ENCODE data around the gene UBASH3A. TPM values are rescaled to one million over a fixed set of nuclear protein-coding genes. Genes with fewer than 3 reads are reported as not detected.

The UBASH3A gene
- total RNA-seq, 3 donors from 2014 or later (not counting 1 experiment from before 2014, with no cell fraction given) = 0.66 to 5.0 (median 2.0) TPM

DNA sequence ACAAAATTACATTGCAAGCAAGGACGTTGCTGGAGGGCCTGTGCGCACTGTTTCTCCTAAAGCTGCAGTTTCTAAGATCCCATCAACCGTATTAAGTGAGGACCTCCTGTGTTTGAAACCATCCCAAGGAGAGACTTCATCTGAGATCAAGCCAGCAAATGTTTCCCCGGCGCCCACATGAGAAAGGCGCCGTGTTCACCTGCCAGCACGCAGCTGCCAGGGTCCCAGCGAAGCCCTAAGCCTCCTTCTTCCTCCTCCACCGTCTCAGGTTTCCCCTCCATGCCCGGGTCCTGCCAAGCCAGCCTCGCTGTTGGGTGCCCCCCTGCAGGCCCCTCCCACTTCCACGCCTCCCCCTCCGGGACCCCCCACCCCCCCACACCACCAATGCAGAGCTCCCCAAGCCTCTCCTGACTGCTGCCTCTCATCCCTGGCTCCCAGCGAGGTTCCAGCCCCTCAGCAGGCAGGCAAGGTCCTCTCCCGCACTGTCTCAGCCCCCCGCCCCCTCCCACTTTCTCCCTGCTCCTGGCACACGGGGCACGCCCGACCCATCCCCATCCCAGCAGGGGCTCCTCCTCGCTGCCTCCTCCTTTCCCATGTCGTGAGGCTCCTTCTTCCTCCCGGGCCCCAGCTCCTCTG lies 28.7 kb upstream of the UBASH3A start:
- no peaks in the 10 kb centered on the region for H3K4me1 ChIP-seq (ENCODE audit: control insufficient read depth, insufficient read depth, low read length)
- ATAC-seq (no peak), DNase-seq (no peak)
- H3K27ac Mint-ChIP-seq = no peak overlapping the region
- H3K27ac ChIP-seq (ENCODE audit: low read length) = no peak overlapping the region
- H3K4me1 Mint-ChIP-seq = peaks cover 0 to 13% of the 10 kb centered on the region in 2 donors
- no peaks in the 10 kb centered on the region for H3K27me3 ChIP-seq (ENCODE audit: control insufficient read depth, insufficient read depth, low read length)
- no peaks in the 10 kb centered on the region for H3K36me3 ChIP-seq (ENCODE audit: control insufficient read depth, insufficient read depth, low read length)
- H3K27me3 Mint-ChIP-seq (ENCODE audit: low read depth in 2 of 2) = peaks cover 42 to 59% of the 10 kb centered on the region in 2 donors
- intact Hi-C loops (cut with micrococcal nuclease) = no loop called here
- WGBS (ENCODE audit: insufficient coverage) = 56% methylated on average over 22 of the region's 23 CpGs
- TF ChIP-seq, protein P1, sequence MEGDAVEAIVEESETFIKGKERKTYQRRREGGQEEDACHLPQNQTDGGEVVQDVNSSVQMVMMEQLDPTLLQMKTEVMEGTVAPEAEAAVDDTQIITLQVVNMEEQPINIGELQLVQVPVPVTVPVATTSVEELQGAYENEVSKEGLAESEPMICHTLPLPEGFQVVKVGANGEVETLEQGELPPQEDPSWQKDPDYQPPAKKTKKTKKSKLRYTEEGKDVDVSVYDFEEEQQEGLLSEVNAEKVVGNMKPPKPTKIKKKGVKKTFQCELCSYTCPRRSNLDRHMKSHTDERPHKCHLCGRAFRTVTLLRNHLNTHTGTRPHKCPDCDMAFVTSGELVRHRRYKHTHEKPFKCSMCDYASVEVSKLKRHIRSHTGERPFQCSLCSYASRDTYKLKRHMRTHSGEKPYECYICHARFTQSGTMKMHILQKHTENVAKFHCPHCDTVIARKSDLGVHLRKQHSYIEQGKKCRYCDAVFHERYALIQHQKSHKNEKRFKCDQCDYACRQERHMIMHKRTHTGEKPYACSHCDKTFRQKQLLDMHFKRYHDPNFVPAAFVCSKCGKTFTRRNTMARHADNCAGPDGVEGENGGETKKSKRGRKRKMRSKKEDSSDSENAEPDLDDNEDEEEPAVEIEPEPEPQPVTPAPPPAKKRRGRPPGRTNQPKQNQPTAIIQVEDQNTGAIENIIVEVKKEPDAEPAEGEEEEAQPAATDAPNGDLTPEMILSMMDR (IDR thresholded peaks at IDR 0.05) = no peak
- H3K36me3 Mint-ChIP-seq = no peaks in the 10 kb centered on the region
- H3K4me3 Mint-ChIP-seq = no peak overlapping the region
- no peaks in the 10 kb centered on the region for H3K9me3 Mint-ChIP-seq
- no peaks in the 10 kb centered on the region for H3K9me3 ChIP-seq (ENCODE audit: control insufficient read depth, insufficient read depth, low read length)
- H3K4me3 ChIP-seq (ENCODE audit: low read length) = no peak overlapping the region

GRCh38 chr21:42375506-42375905 lies 28.2 kb upstream of the UBASH3A start:
- no peak overlapping the region for H3K4me3 Mint-ChIP-seq
- no peak for DNase-seq
- H3K4me1 ChIP-seq (ENCODE audit: control insufficient read depth, insufficient read depth, low read length) = no peaks in the 10 kb centered on the region
- H3K4me1 Mint-ChIP-seq = peaks cover 0 to 13% of the 10 kb centered on the region in 2 donors
- H3K36me3 Mint-ChIP-seq = no peaks in the 10 kb centered on the region
- no peak overlapping the region for H3K27ac ChIP-seq (ENCODE audit: low read length)
- peaks cover 38 to 59% of the 10 kb centered on the region in 2 donors for H3K27me3 Mint-ChIP-seq (ENCODE audit: low read depth in 2 of 2)
- no peak for ATAC-seq
- H3K27me3 ChIP-seq (ENCODE audit: control insufficient read depth, insufficient read depth, low read length) = no peaks in the 10 kb centered on the region
- no peaks in the 10 kb centered on the region for H3K36me3 ChIP-seq (ENCODE audit: control insufficient read depth, insufficient read depth, low read length)
- intact Hi-C loops (cut with micrococcal nuclease) = no loop called here
- TF ChIP-seq, protein P1 (IDR thresholded peaks at IDR 0.05) = no peak
- no peaks in the 10 kb centered on the region for H3K9me3 ChIP-seq (ENCODE audit: control insufficient read depth, insufficient read depth, low read length)
- no peak overlapping the region for H3K27ac Mint-ChIP-seq
- no peak overlapping the region for H3K4me3 ChIP-seq (ENCODE audit: low read length)
- H3K9me3 Mint-ChIP-seq = no peaks in the 10 kb centered on the region
- 81% methylated on average over 11 of the region's 11 CpGs for WGBS (ENCODE audit: insufficient coverage)

GRCh38 chr21:42375966-42376337 lies 27.8 kb upstream of the UBASH3A start:
- no peaks in the 10 kb centered on the region for H3K9me3 Mint-ChIP-seq
- ATAC-seq (no peak), DNase-seq (no peak)
- Histone ChIP-seq H3K4me3 (ENCODE audit: low read length) (no peak overlapping the region), H3K4me1 (ENCODE audit: control insufficient read depth, insufficient read depth, low read length) (no peaks in the 10 kb centered on the region), H3K27ac (ENCODE audit: low read length) (no peak overlapping the region), H3K36me3 (ENCODE audit: control insufficient read depth, insufficient read depth, low read length) (no peaks in the 10 kb centered on the region), H3K27me3 (ENCODE audit: control insufficient read depth, insufficient read depth, low read length) (no peaks in the 10 kb centered on the region), H3K9me3 (ENCODE audit: control insufficient read depth, insufficient read depth, low read length) (no peaks in the 10 kb centered on the region)
- intact Hi-C loops (cut with micrococcal nuclease) = no loop called here
- no peak overlapping the region for H3K4me3 Mint-ChIP-seq
- peaks cover 35 to 57% of the 10 kb centered on the region in 2 donors for H3K27me3 Mint-ChIP-seq (ENCODE audit: low read depth in 2 of 2)
- WGBS (ENCODE audit: insufficient coverage) = 85% methylated on average over 3 of the region's 3 CpGs
- H3K27ac Mint-ChIP-seq = no peak overlapping the region
- TF ChIP-seq, protein P1 (IDR thresholded peaks at IDR 0.05) = no peak
- H3K4me1 Mint-ChIP-seq = peaks cover 0 to 9% of the 10 kb centered on the region in 2 donors
- H3K36me3 Mint-ChIP-seq = no peaks in the 10 kb centered on the region
